UCSD-AML1 (cell line): ENCODE data around the gene ELP5.
"Not testable (repeated sequence)": the region's sequence is repeated elsewhere in the genome, so short reads cannot be mapped to it uniquely, and the experiment has no call there.

ENCODE experiments used
- DNase-seq: peaks from one replicate; lab custom pipeline; 2025; ENCODE audit not compliant: unreplicated experiment; lab: John Stamatoyannopoulos, UW

ELP5 gene

GRCh38 chr17:7235693-7236665, 16.0 kb upstream of the ELP5 start:
- DNase-seq = no peak

- DNase-seq = no peak
Observed at GRCh38 chr17:7236808-7237207, 15.2 kb upstream of the ELP5 start.

GRCh38 chr17:7237266-7237760, 14.7 kb upstream of the ELP5 start:
- DNase-seq = no peak

- DNase-seq = peak; percentile 86
Observed at GRCh38 chr17:7237761-7238419, 14.1 kb upstream of the ELP5 start.

- no peak for DNase-seq
Observed at GRCh38 chr17:7238420-7239090, 13.5 kb upstream of the ELP5 start.

GRCh38 chr17:7239091-7240027, 12.7 kb upstream of the ELP5 start, which contains the start of gene PHF23:
Gene PHF23, minus strand, starts transcription at chr17:7239457. Its CDS starts 178 bp downstream, at chr17:7239279.
- peak; percentile 100 for DNase-seq

GRCh38 chr17:7240375-7240774, 11.6 kb upstream of the ELP5 start:
- DNase-seq = no peak

- no peak for DNase-seq
Observed at GRCh38 chr17:7241090-7241733, 10.8 kb upstream of the ELP5 start.

- DNase-seq = peak; percentile 93
Observed at GRCh38 chr17:7241783-7242716, 10.0 kb upstream of the ELP5 start, which contains the start of gene GABARAP. Gene GABARAP, minus strand, starts transcription at chr17:7242449. Its CDS starts 119 bp downstream, at chr17:7242330.

GRCh38 chr17:7242717-7243452, 9.1 kb upstream of the ELP5 start:
- peak; percentile 93 for DNase-seq

- DNase-seq = no peak
Observed at GRCh38 chr17:7243453-7243729, 8.6 kb upstream of the ELP5 start.

GRCh38 chr17:7243838-7244237, 8.2 kb upstream of the ELP5 start:
- not testable (repeated sequence) for DNase-seq

- no peak for DNase-seq
Observed at GRCh38 chr17:7246779-7247178, 5.2 kb upstream of the ELP5 start.

GRCh38 chr17:7248796-7249195, 3.2 kb upstream of the ELP5 start:
- no peak for DNase-seq

GRCh38 chr17:7249214-7249613, 2.8 kb upstream of the ELP5 start:
- DNase-seq = no peak

GRCh38 chr17:7249830-7250229, 2.2 kb upstream of the ELP5 start:
- no peak for DNase-seq

- no peak for DNase-seq
Observed at GRCh38 chr17:7250695-7251627, 1.1 kb upstream of the ELP5 start.
